HepG2 (cell line): ENCODE data around the gene ARHGEF4. TPM values are rescaled to one million over a fixed set of nuclear protein-coding genes. Genes with fewer than 3 reads are reported as not detected.

Source experiments
- ATAC-seq: fragments of 200-7000 bp; cut with Tn5 transposase; 3 replicates; pipeline ENCODE4 v1.9.1; 2020; ENCODE audit warnings: mild to moderate bottlenecking, moderate library complexity
- BruUV-seq: library from RNA; stranded (reverse); fragments of 400-500 nt; replicated peaks from 2 replicates; lab custom pipeline; 2021; lab: Mats Ljungman, UMichigan
- CTCF ChIA-PET: fragments of 300-600 bp; formaldehyde crosslinking; extraction: SDS; loops from one replicate; lab custom pipeline; 2021; ENCODE audit warnings: low total read pairs, inconsistent platforms, low intra/inter-chr PET ratio; lab: Yijun Ruan, JAX
- POLR2A ChIA-PET: fragments of 350-600 bp; sonication (Branson Sonifier 250); formaldehyde crosslinking; loops from one replicate; lab custom pipeline; 2020; ENCODE audit warnings: antibody characterized with exemption, inconsistent platforms; lab: Yijun Ruan, JAX
- DNase-seq: peaks from one replicate; pipeline ENCODE4 v3.0.0-alpha.2; 2015; ENCODE audit warnings: low spot score
- FAIRE-seq: peaks from 3 replicates; lab custom pipeline; 2011; peaks lifted over from hg19 to GRCh38; lab: Jason Lieb, UNC
- H2AFZ ChIP-seq: one replicate; pipeline ENCODE4 v1.6.1; 2011; ENCODE audit warnings: low read length, inconsistent platforms
- H3K27ac ChIP-seq: fragments of 300-600 bp; 3 replicates; pipeline ENCODE4 v1.8.0; 2011; ENCODE audit warnings: mixed run types, mild to moderate bottlenecking, mixed read lengths, low read length, inconsistent platforms; ENCODE audit not compliant: insufficient read depth; ENCODE audit errors: extremely low read length
- H3K27me3 ChIP-seq, 2 experiments: fragments of 200-600 bp in 1 of 2; 2 replicates in 1 of 2; 3 replicates in 1 of 2; pipeline versions ENCODE4 v1.6.0 to v1.8.0; 2011; ENCODE audit warnings: low read length in 2 of 2, mild to moderate bottlenecking in 2 of 2, moderate library complexity in 2 of 2, inconsistent platforms in 1 of 2; ENCODE audit not compliant: insufficient read depth in 2 of 2, control insufficient read depth in 1 of 2
- H3K36me3 ChIP-seq, 2 experiments: fragments of 200-600 bp in 1 of 2; replicated peaks in 1 of 2; 2 replicates in 1 of 2; 3 replicates in 1 of 2; pipeline versions ENCODE4 v1.5.1 to v1.8.0; 2011; ENCODE audit warnings: low read length in 2 of 2, inconsistent platforms in 1 of 2; ENCODE audit not compliant: insufficient read depth in 2 of 2, control insufficient read depth in 1 of 2
- H3K4me1 ChIP-seq: 2 replicates; pipeline ENCODE4 v1.5.1; 2012; ENCODE audit warnings: low read length, inconsistent platforms; ENCODE audit not compliant: insufficient read depth
- H3K4me2 ChIP-seq: 2 replicates; pipeline ENCODE4 v1.6.0; 2011; ENCODE audit warnings: low read depth, low read length, inconsistent platforms
- H3K4me3 ChIP-seq, 3 experiments: fragments of 200-600 bp in 1 of 3; sonication (generic), shearing (Covaris generic) in 1 of 3; replicated peaks in 1 of 3; 2 replicates each; pipeline ENCODE4 v1.5.1; 2011 to 2016; ENCODE audit warnings: low read length in 3 of 3, inconsistent platforms in 2 of 3, low read depth in 2 of 3, mild to moderate bottlenecking in 2 of 3, control low read depth in 1 of 3, mixed read lengths in 1 of 3; ENCODE audit not compliant: insufficient read depth in 1 of 3
- H3K79me2 ChIP-seq: one replicate; pipeline ENCODE4 v1.6.1; 2011; ENCODE audit warnings: low read length, inconsistent platforms; ENCODE audit not compliant: insufficient read depth
- H3K9ac ChIP-seq: 2 replicates; pipeline ENCODE4 v1.6.0; 2011; ENCODE audit warnings: mild to moderate bottlenecking, low read depth, low read length, inconsistent platforms; ENCODE audit not compliant: insufficient read depth
- H3K9me3 ChIP-seq: 2 replicates; pipeline ENCODE4 v1.5.1; 2012; ENCODE audit warnings: mild to moderate bottlenecking, low read length
- H4K20me1 ChIP-seq: 2 replicates; pipeline ENCODE4 v1.6.0; 2011; ENCODE audit warnings: inconsistent platforms, mild to moderate bottlenecking, low read length, moderate library complexity; ENCODE audit not compliant: insufficient read depth
- CAMTA2 ChIP-seq: sonication (generic); formaldehyde crosslinking; IDR thresholded peaks from 2 replicates; pipeline ENCODE4 v1.4.0; 2020; ENCODE audit warnings: mild to moderate bottlenecking, missing genetic modification reagents, borderline replicate concordance
- CBFB ChIP-seq: sonication (generic); formaldehyde crosslinking; IDR thresholded peaks from 2 replicates; pipeline ENCODE4 v1.4.0; 2020; ENCODE audit warnings: missing genetic modification reagents
- FOXP1 ChIP-seq, 2 experiments: fragments of 450-650 bp in 1 of 2; IDR thresholded peaks; 2 replicates each; pipeline ENCODE4 v1.6.1; 2017 to 2018; ENCODE audit warnings: antibody characterized with exemption in 1 of 2
- GTF2F1 ChIP-seq: fragments of 150-350 bp; IDR thresholded peaks from 2 replicates; pipeline ENCODE4 v1.6.1; 2014; ENCODE audit warnings: low read length
- HCFC1 ChIP-seq: fragments of 150-350 bp; IDR thresholded peaks from 2 replicates; pipeline ENCODE4 v1.6.1; 2014; ENCODE audit warnings: low read depth, low read length
- HOXA9 ChIP-seq: sonication (generic); formaldehyde crosslinking; IDR thresholded peaks from 2 replicates; pipeline ENCODE4 v1.8.1; 2022; ENCODE audit warnings: missing genetic modification reagents, mild to moderate bottlenecking, moderate library complexity, borderline replicate concordance
- KAT7 ChIP-seq: IDR thresholded peaks from 2 replicates; pipeline ENCODE4 v1.6.1; 2018; ENCODE audit warnings: borderline replicate concordance, missing compliant biosample characterization
- KLF15 ChIP-seq: sonication (generic); formaldehyde crosslinking; IDR thresholded peaks from 2 replicates; pipeline ENCODE4 v1.8.1; 2023; ENCODE audit warnings: borderline replicate concordance, mild to moderate bottlenecking, inconsistent platforms, missing genetic modification reagents, mixed read lengths
- KMT2B ChIP-seq: IDR thresholded peaks from 2 replicates; pipeline ENCODE4 v1.6.1; 2016; ENCODE audit warnings: missing genetic modification reagents, missing compliant biosample characterization
- MED8 ChIP-seq: sonication (generic); formaldehyde crosslinking; IDR thresholded peaks from 2 replicates; pipeline ENCODE4 v1.8.1; 2023; ENCODE audit warnings: mild to moderate bottlenecking, missing genetic modification reagents; ENCODE audit not compliant: insufficient replicate concordance
- RBAK ChIP-seq: sonication (generic); formaldehyde crosslinking; IDR thresholded peaks from 2 replicates; pipeline ENCODE4 v1.5.1; 2020; ENCODE audit warnings: mild to moderate bottlenecking, missing genetic modification reagents
- SMAD9 ChIP-seq: sonication (generic); formaldehyde crosslinking; IDR thresholded peaks from 2 replicates; pipeline ENCODE4 v1.5.1; 2020; ENCODE audit warnings: mild to moderate bottlenecking, missing genetic modification reagents
- SP5 ChIP-seq: IDR thresholded peaks from 2 replicates; pipeline ENCODE4 v1.6.1; 2016; ENCODE audit warnings: low read depth, borderline replicate concordance
- TEAD2 ChIP-seq: sonication (generic); formaldehyde crosslinking; IDR thresholded peaks from 2 replicates; pipeline ENCODE4 v1.9.0; 2021; ENCODE audit warnings: missing genetic modification reagents
- ZNF512B ChIP-seq: sonication (generic); formaldehyde crosslinking; IDR thresholded peaks from 2 replicates; pipeline ENCODE4 v1.5.1; 2020; ENCODE audit warnings: missing genetic modification reagents, mild to moderate bottlenecking, borderline replicate concordance
- WGBS: methylation state at CpG from one replicate; pipeline ENCODE4 v1.1.6; 2017; ENCODE audit warnings: low lambda C conversion rate; 5-methylcytosine and 5-hydroxymethylcytosine counted together
- in situ Hi-C: cut with HindIII; loops from 2 replicates; pipeline ENCODE4 v1.10.0; 2017; ENCODE audit warnings: low pct_unique_long_range_greater_than_20kb; ENCODE audit not compliant: extremely low pct_ligation_motif_present
- intact Hi-C: fragments of 100-400 bp; cut with micrococcal nuclease; formaldehyde crosslinking; loops from one replicate; pipeline ENCODE4 v1.10.0; 2022; ENCODE audit not compliant: unreplicated experiment
- polyA plus RNA-seq, 8 experiments: library from polyadenylated mRNA; depleted of rRNA in 3 of 8; stranded (reverse) in 7 of 8; unstranded in 1 of 8; fragments of >200 nt; fragmentation: Illumina TruSeq in 4 of 8; extraction: Trizol in 4 of 8; gene quantifications; 2 replicates each; pipeline versions ENCODE4 v1.2.1 to v1.2.3, GENCODE V29; 2011 to 2016; ENCODE audit warnings: low read depth in 4 of 8, missing spikeins in 1 of 8, mixed read lengths in 1 of 8; ENCODE audit not compliant: insufficient read depth in 1 of 8
- total RNA-seq, 5 experiments: library from RNA; depleted of rRNA; stranded (reverse); fragments of >200 nt; fragmentation: Illumina TruSeq; extraction: Trizol; gene quantifications; 2 replicates each; pipeline ENCODE4 v1.2.3, GENCODE V29; 2016; ENCODE audit warnings: low read depth in 1 of 5

Gene ARHGEF4
- total and polyA plus RNA-seq, 2 of the 13 experiments (the other 11 are each of a cell fraction or from before 2014, with no cell fraction given) = 0.11 to 0.13 TPM

- Histone ChIP-seq H4K20me1 (no peaks in the 10 kb centered on the region), H3K9ac (no peak overlapping the region), H3K36me3 (no peaks in the 10 kb centered on the region), H3K9me3 (no peaks in the 10 kb centered on the region), H3K27ac (no peak overlapping the region), H3K4me2 (no peak overlapping the region), H3K4me3 (no peak overlapping the region), H3K4me1 (no peaks in the 10 kb centered on the region), H2AFZ (no peak overlapping the region), H3K27me3 (peaks cover 12 to 50% of the 10 kb centered on the region in 2 experiments; a peak in 4 of 5 replicates), H3K79me2 (no peaks in the 10 kb centered on the region)
- ChIA-PET POLR2A (no interaction called here), CTCF (no interaction called here)
- intact Hi-C loops (no loop called here), in situ Hi-C loops (loop anchor here (5.0 kb wide), 1 partner anchor 116 kb away; no protein-coding TSS in a partner anchor)
- no peak for FAIRE-seq
- ATAC-seq = no peak
- BruUV-seq = no TSS peak
- no peak for TF ChIP-seq ZNF512B (CRISPR knock-in tag)
- TF ChIP-seq CBFB (CRISPR knock-in tag) = no peak
- no peak for TF ChIP-seq SP5 (CRISPR knock-in tag)
- TF ChIP-seq MED8 (CRISPR knock-in tag) = no peak
- no peak for TF ChIP-seq TEAD2 (CRISPR knock-in tag)
- no peak for TF ChIP-seq KAT7 (CRISPR knock-in tag)
- TF ChIP-seq FOXP1 (IDR thresholded peaks at IDR 0.05) = no peak
- TF ChIP-seq FOXP1 (CRISPR knock-in tag; IDR thresholded peaks at IDR 0.05) = no peak
- TF ChIP-seq KMT2B = no peak
- no peak for TF ChIP-seq SMAD9 (CRISPR knock-in tag)
- TF ChIP-seq RBAK (CRISPR knock-in tag) = no peak
- no peak for TF ChIP-seq HCFC1
- TF ChIP-seq CAMTA2 (CRISPR knock-in tag) = no peak
- TF ChIP-seq HOXA9 = no peak
- TF ChIP-seq GTF2F1 = no peak
- no peak for TF ChIP-seq KLF15 (CRISPR knock-in tag)
- 57% methylated on average over 15 of the region's 21 CpGs for WGBS
- DNase-seq = no peak
Observed at GRCh38 chr2:130918393-130918792, 81.7 kb downstream of the ARHGEF4 start.
